ENCODE measurements around the gene PLEKHG1.

GRCh38 chr6:150587637-150588036, 12.0 kb upstream of the PLEKHG1 start:
- TF ChIP-seq ZBTB43 (CRISPR knock-in tag; IDR thresholded peaks at IDR 0.05): no peak
- no peak for TF ChIP-seq USF2 (CRISPR knock-in tag; IDR thresholded peaks at IDR 0.05)
- TF ChIP-seq CDX4 (CRISPR knock-in tag; IDR thresholded peaks at IDR 0.05; ENCODE audit: borderline replicate concordance): no peak
- TF ChIP-seq TP53 (CRISPR knock-in tag; IDR thresholded peaks at IDR 0.05): no peak
- no peak for TF ChIP-seq CTCF (IDR thresholded peaks at IDR 0.05)
- TF ChIP-seq ZNF416 (CRISPR knock-in tag; IDR thresholded peaks at IDR 0.05): no peak
- TF ChIP-seq NFYB (CRISPR knock-in tag; conservative IDR thresholded peaks at IDR 0.05; ENCODE audit: low read depth): no peak

Data from WTC11 (cell line).